UCSD-AML1 (cell line): Measurements from ENCODE around the gene MORF4L1.
"Not testable (repeated sequence)": the region's sequence is repeated elsewhere in the genome, so short reads cannot be mapped to it uniquely, and the experiment has no call there.

Source experiments
- DNase-seq: peaks from one replicate; lab custom pipeline; 2025; ENCODE audit not compliant: unreplicated experiment; lab: John Stamatoyannopoulos, UW

The MORF4L1 gene

GRCh38 chr15:78900819-78901533 is 28.3 kb downstream of the MORF4L1 start:
- not testable (repeated sequence) for DNase-seq

GRCh38 chr15:78902281-78903032 is 29.8 kb downstream of the MORF4L1 start:
- not testable (repeated sequence) for DNase-seq

- DNase-seq: no peak
Observed at GRCh38 chr15:78904599-78905358, 32.1 kb downstream of the MORF4L1 start.

- DNase-seq: no peak
Observed at GRCh38 chr15:78906316-78906620, 33.6 kb downstream of the MORF4L1 start.

- no peak for DNase-seq
Observed at GRCh38 chr15:78907577-78907976, 34.9 kb downstream of the MORF4L1 start.

GRCh38 chr15:78909160-78909695 is 36.5 kb downstream of the MORF4L1 start:
- DNase-seq: no peak

GRCh38 chr15:78909791-78910228 is 37.1 kb downstream of the MORF4L1 start:
- no peak for DNase-seq

GRCh38 chr15:78910271-78910670 is 37.6 kb downstream of the MORF4L1 start:
- no peak for DNase-seq

GRCh38 chr15:78912316-78912715 is 39.6 kb downstream of the MORF4L1 start:
- no peak for DNase-seq

- DNase-seq: no peak
Observed at GRCh38 chr15:78913012-78913411, 40.3 kb downstream of the MORF4L1 start.

- DNase-seq: no peak
Observed at GRCh38 chr15:78914027-78914764, 41.5 kb downstream of the MORF4L1 start.

- peak; percentile 57 for DNase-seq
Observed at GRCh38 chr15:78915341-78916087, 42.8 kb downstream of the MORF4L1 start.

GRCh38 chr15:78916088-78916487 is 43.4 kb downstream of the MORF4L1 start:
- DNase-seq: no peak

GRCh38 chr15:78917888-78918287 is 45.2 kb downstream of the MORF4L1 start:
- DNase-seq: no peak

- DNase-seq: no peak
Observed at GRCh38 chr15:78921517-78921916, 48.8 kb downstream of the MORF4L1 start.

GRCh38 chr15:78921940-78922339 is 49.2 kb downstream of the MORF4L1 start:
- DNase-seq: no peak

- DNase-seq: no peak
Observed at GRCh38 chr15:78922527-78922926, 49.8 kb downstream of the MORF4L1 start.

GRCh38 chr15:78923015-78923414 is 50.3 kb downstream of the MORF4L1 start:
- no peak for DNase-seq

- no peak for DNase-seq
Observed at GRCh38 chr15:78923480-78924360, 51.0 kb downstream of the MORF4L1 start.
